HG03469 (cell line): Measurements from ENCODE around the gene STXBP5.

ENCODE experiments used
- ATAC-seq: cut with Tn5 transposase; IDR thresholded peaks from one replicate; pipeline ENCODE4 v1.9.1; 2021; ENCODE audit warnings: mild to moderate bottlenecking, moderate library complexity, moderate number of reproducible peaks; ENCODE audit not compliant: unreplicated experiment

STXBP5 gene

GRCh38 chr6:147177286-147177685, 26.9 kb upstream of the STXBP5 start:
- ATAC-seq = no peak

GRCh38 chr6:147178355-147178754, 25.9 kb upstream of the STXBP5 start:
- ATAC-seq = no peak

- no peak for ATAC-seq
These were observed 24.4 kb upstream of the STXBP5 start for GRCh38 chr6:147179809-147180208.

- ATAC-seq = no peak
These were observed 23.3 kb upstream of the STXBP5 start for GRCh38 chr6:147180926-147181325.

- ATAC-seq = no peak
These were observed 19.8 kb upstream of the STXBP5 start for GRCh38 chr6:147184379-147184778.

GRCh38 chr6:147185216-147185615, 19.0 kb upstream of the STXBP5 start:
- ATAC-seq = no peak

- ATAC-seq = no peak
These were observed 13.7 kb upstream of the STXBP5 start for GRCh38 chr6:147190556-147190955.

- ATAC-seq = no peak
These were observed 11.8 kb upstream of the STXBP5 start for GRCh38 chr6:147192278-147192911.

- no peak for ATAC-seq
These were observed 9.4 kb upstream of the STXBP5 start for GRCh38 chr6:147194652-147195411.

GRCh38 chr6:147195510-147195909, 8.7 kb upstream of the STXBP5 start:
- ATAC-seq = no peak

- no peak for ATAC-seq
These were observed 8.2 kb upstream of the STXBP5 start for GRCh38 chr6:147195987-147196386.

GRCh38 chr6:147200711-147201110, 3.5 kb upstream of the STXBP5 start:
- ATAC-seq = no peak

- no peak for ATAC-seq
These were observed 2.2 kb upstream of the STXBP5 start for GRCh38 chr6:147201885-147202515.

GRCh38 chr6:147202516-147203310, 1.5 kb upstream of the STXBP5 start:
- peak; percentile 80 for ATAC-seq

GRCh38 chr6:147203311-147204059, 732 bp upstream of the STXBP5 start:
- ATAC-seq = peak; percentile 33

GRCh38 chr6:147204843-147205311, 660 bp downstream of the STXBP5 start:
- no peak for ATAC-seq

- ATAC-seq = no peak
These were observed 1.7 kb downstream of the STXBP5 start for GRCh38 chr6:147205690-147206600.

- ATAC-seq = no peak
These were observed 3.1 kb downstream of the STXBP5 start for GRCh38 chr6:147207351-147207750.
